ENCODE data around the gene TMUB1.
A peak's percentile ranks its signal among the peaks of the same experiment; 100 is the strongest.

The TMUB1 gene

GRCh38 chr7:151110941-151111645 lies 27.8 kb upstream of the TMUB1 start:
- H3K4me3 ChIP-seq (replicated peaks; ENCODE audit: low read depth, low read length): no peak overlapping the region
- peak; percentile 79 for TF ChIP-seq CTCF (IDR thresholded peaks at IDR 0.05; ENCODE audit: low read length, missing control alignments)
- DNase-seq (ENCODE audit: low read depth): peak; percentile 73

- TF ChIP-seq CTCF (IDR thresholded peaks at IDR 0.05; ENCODE audit: low read length, missing control alignments): no peak
Observed at GRCh38 chr7:151110236-151110940, 27.1 kb upstream of the TMUB1 start.

GRCh38 chr7:151109094-151110048 lies 26.1 kb upstream of the TMUB1 start:
- H3K4me3 ChIP-seq (replicated peaks; ENCODE audit: low read depth, low read length): no peak overlapping the region
- peak; percentile 45 for DNase-seq (ENCODE audit: low read depth)
- no peak for TF ChIP-seq CTCF (IDR thresholded peaks at IDR 0.05; ENCODE audit: low read length, missing control alignments)

More at GRCh38 chr7:151110236-151110940, 27.1 kb upstream of the TMUB1 start:
- DNase-seq (ENCODE audit: low read depth): no peak
- no peak overlapping the region for H3K4me3 ChIP-seq (replicated peaks; ENCODE audit: low read depth, low read length)

GRCh38 chr7:151107882-151108281 lies 24.6 kb upstream of the TMUB1 start:
- DNase-seq (ENCODE audit: low read depth): no peak
- no peak for TF ChIP-seq CTCF (IDR thresholded peaks at IDR 0.05; ENCODE audit: low read length, missing control alignments)
- no peak overlapping the region for H3K4me3 ChIP-seq (replicated peaks; ENCODE audit: low read depth, low read length)

- no peak for TF ChIP-seq CTCF (IDR thresholded peaks at IDR 0.05; ENCODE audit: low read length, missing control alignments)
- DNase-seq (ENCODE audit: low read depth): peak; percentile 50
- no peak overlapping the region for H3K4me3 ChIP-seq (replicated peaks; ENCODE audit: low read depth, low read length)
Observed at GRCh38 chr7:151104411-151105235, 21.3 kb upstream of the TMUB1 start.

GRCh38 chr7:151103973-151104372 lies 20.7 kb upstream of the TMUB1 start:
- DNase-seq (ENCODE audit: low read depth): no peak
- TF ChIP-seq CTCF (IDR thresholded peaks at IDR 0.05; ENCODE audit: low read length, missing control alignments): no peak
- no peak overlapping the region for H3K4me3 ChIP-seq (replicated peaks; ENCODE audit: low read depth, low read length)
